ENCODE results near the gene PAK1. TPM values are rescaled to one million over a fixed set of nuclear protein-coding genes. Genes with fewer than 3 reads are reported as not detected.

Gene PAK1
- total and polyA plus RNA-seq, 10 of the 15 experiments (the other 5 are each of a cell fraction or from before 2014, with no cell fraction given), result 43.8 to 321 (median 110) TPM

DNA sequence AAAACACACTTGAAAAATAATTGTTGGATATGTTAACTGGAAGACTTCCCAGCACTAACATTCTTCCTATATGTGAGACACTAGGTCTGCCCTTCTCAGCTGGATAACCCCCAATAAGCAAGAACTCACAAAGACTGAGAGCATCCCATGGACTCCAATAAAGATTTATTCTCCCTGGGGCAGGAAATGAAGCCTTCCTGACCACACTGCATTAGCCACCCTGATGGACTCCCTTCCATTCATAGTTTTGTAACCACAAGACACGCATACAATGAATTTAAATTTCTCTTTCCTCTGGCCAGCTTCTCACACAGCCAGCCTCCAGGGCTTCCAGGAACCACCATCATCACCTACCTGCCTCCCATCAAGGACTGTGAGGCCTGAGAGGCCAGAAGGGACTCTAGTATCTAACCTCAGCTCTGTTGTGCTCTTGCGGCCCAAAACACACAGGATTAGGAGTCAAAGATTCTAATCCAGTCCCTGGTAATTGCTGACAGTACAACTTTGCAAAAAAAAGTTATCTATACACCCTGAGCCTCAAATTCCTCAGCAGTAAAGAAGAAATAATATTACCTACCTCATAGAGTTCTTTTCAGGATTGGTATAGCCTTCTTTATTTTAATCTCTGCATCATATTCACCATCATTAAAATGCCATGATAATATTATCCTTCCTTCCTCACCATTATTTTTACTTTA lies 126.8 kb downstream of the PAK1 start (continued):
- TF ChIP-seq, protein P1, sequence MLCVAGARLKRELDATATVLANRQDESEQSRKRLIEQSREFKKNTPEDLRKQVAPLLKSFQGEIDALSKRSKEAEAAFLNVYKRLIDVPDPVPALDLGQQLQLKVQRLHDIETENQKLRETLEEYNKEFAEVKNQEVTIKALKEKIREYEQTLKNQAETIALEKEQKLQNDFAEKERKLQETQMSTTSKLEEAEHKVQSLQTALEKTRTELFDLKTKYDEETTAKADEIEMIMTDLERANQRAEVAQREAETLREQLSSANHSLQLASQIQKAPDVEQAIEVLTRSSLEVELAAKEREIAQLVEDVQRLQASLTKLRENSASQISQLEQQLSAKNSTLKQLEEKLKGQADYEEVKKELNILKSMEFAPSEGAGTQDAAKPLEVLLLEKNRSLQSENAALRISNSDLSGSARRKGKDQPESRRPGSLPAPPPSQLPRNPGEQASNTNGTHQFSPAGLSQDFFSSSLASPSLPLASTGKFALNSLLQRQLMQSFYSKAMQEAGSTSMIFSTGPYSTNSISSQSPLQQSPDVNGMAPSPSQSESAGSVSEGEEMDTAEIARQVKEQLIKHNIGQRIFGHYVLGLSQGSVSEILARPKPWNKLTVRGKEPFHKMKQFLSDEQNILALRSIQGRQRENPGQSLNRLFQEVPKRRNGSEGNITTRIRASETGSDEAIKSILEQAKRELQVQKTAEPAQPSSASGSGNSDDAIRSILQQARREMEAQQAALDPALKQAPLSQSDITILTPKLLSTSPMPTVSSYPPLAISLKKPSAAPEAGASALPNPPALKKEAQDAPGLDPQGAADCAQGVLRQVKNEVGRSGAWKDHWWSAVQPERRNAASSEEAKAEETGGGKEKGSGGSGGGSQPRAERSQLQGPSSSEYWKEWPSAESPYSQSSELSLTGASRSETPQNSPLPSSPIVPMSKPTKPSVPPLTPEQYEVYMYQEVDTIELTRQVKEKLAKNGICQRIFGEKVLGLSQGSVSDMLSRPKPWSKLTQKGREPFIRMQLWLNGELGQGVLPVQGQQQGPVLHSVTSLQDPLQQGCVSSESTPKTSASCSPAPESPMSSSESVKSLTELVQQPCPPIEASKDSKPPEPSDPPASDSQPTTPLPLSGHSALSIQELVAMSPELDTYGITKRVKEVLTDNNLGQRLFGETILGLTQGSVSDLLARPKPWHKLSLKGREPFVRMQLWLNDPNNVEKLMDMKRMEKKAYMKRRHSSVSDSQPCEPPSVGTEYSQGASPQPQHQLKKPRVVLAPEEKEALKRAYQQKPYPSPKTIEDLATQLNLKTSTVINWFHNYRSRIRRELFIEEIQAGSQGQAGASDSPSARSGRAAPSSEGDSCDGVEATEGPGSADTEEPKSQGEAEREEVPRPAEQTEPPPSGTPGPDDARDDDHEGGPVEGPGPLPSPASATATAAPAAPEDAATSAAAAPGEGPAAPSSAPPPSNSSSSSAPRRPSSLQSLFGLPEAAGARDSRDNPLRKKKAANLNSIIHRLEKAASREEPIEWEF (IDR thresholded peaks at IDR 0.05; ENCODE audit: insufficient replicate concordance, low read depth, low read length), result no peak
- TF ChIP-seq RCOR1 (conservative IDR thresholded peaks at IDR 0.05; ENCODE audit: low read depth, low read length), result no peak
- TF ChIP-seq MTA2 (IDR thresholded peaks at IDR 0.05; ENCODE audit: low read depth), result no peak
- TF ChIP-seq EGR1 (IDR thresholded peaks at IDR 0.05; ENCODE audit: borderline replicate concordance in 1 of 2, low read depth in 2 of 2, low read length in 2 of 2), result no peak
- TF ChIP-seq SMARCA5 (IDR thresholded peaks at IDR 0.05), result no peak

DNA sequence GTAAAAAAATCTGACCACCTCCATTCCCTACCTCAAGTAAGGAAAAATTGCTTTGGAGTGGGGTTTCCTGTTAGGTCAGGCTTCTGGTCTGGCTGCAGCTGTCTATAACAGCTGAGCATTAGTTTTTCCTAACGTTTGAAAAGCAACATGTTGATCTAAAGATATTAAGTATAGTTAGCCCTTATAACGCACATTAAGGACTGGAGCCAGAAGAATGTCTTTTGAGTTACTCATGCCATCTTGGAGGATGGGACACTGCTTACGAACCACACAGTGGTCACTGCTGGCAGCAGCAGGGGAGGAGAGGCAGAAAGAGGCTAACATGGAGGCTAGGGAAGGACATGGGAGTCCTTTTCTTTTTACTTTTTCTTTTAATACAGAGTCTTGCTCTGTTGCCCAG lies 128.3 kb downstream of the PAK1 start:
- SMC1A ChIA-PET (ENCODE audit: uncharacterized antibody, unreplicated experiment), result no interaction called here
- Histone ChIP-seq H3K27me3 (replicated peaks in 1 of 2; ENCODE audit: control insufficient read depth in 2 of 2, insufficient read depth in 2 of 2, low read length in 1 of 2) (no peaks in the 10 kb centered on the region), H3K4me3 (no peak overlapping the region), H4K20me1 (ENCODE audit: control insufficient read depth, insufficient read depth) (no peaks in the 10 kb centered on the region; the same call in 1 of the 2 replicates), H3K27ac (ENCODE audit: control insufficient read depth, insufficient read depth) (no peak overlapping the region), H3K9me3 (replicated peaks; ENCODE audit: control insufficient read depth, insufficient read depth, low read length) (no peaks in the 10 kb centered on the region), H3K36me3 (ENCODE audit: control insufficient read depth in 2 of 2, insufficient read depth in 2 of 2, low read length in 1 of 2) (peaks cover 4 to 13% of the 10 kb centered on the region in 2 experiments), H2AFZ (ENCODE audit: control insufficient read depth, low read depth, low read length) (no peak overlapping the region), H3K4me2 (ENCODE audit: control insufficient read depth, insufficient read depth) (no peak overlapping the region), H3K9ac (ENCODE audit: control insufficient read depth, insufficient read depth, low read length) (no peak overlapping the region), H3K4me1 (ENCODE audit: control insufficient read depth, insufficient read depth, low read length) (no peaks in the 10 kb centered on the region), H3K79me2 (ENCODE audit: control insufficient read depth, insufficient read depth, low read length) (no peaks in the 10 kb centered on the region)
- BruUV-seq (replicated peaks), result no TSS peak
- intact Hi-C loops (cut with micrococcal nuclease; ENCODE audit: unreplicated experiment), result no loop called here
- DNase-seq (ENCODE audit: low read depth, low spot score) (no peak), FAIRE-seq (no peak), ATAC-seq (no peak)
- in situ Hi-C loops (cut with MboI), result no loop called here
- RAD21 ChIA-PET (ENCODE audit: unreplicated experiment), result no interaction called here
- CTCF ChIA-PET, result no interaction called here
- POLR2A ChIA-PET, result no interaction called here
- 67% methylated on average over 3 of the region's 3 CpGs for WGBS (ENCODE audit: insufficient coverage, insufficient replicate concordance, low lambda C conversion rate, missing lambda C conversion rate)
- TF ChIP-seq TAF1 (IDR thresholded peaks at IDR 0.05; ENCODE audit: borderline replicate concordance, low read depth, low read length), result no peak
- TF ChIP-seq MYC (IDR thresholded peaks at IDR 0.05; ENCODE audit: insufficient read depth, insufficient read length, insufficient replicate concordance, low read length, severe bottlenecking), result no peak
- TF ChIP-seq HDAC6 (IDR thresholded peaks at IDR 0.05; ENCODE audit: unreplicated experiment), result no peak
- TF ChIP-seq ASH2L (IDR thresholded peaks at IDR 0.05; ENCODE audit: borderline replicate concordance, low read depth), result no peak
- TF ChIP-seq, protein P2, sequence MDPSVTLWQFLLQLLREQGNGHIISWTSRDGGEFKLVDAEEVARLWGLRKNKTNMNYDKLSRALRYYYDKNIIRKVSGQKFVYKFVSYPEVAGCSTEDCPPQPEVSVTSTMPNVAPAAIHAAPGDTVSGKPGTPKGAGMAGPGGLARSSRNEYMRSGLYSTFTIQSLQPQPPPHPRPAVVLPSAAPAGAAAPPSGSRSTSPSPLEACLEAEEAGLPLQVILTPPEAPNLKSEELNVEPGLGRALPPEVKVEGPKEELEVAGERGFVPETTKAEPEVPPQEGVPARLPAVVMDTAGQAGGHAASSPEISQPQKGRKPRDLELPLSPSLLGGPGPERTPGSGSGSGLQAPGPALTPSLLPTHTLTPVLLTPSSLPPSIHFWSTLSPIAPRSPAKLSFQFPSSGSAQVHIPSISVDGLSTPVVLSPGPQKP (IDR thresholded peaks at IDR 0.05; ENCODE audit: low read depth, low read length), result no peak
- TF ChIP-seq, protein P3, sequence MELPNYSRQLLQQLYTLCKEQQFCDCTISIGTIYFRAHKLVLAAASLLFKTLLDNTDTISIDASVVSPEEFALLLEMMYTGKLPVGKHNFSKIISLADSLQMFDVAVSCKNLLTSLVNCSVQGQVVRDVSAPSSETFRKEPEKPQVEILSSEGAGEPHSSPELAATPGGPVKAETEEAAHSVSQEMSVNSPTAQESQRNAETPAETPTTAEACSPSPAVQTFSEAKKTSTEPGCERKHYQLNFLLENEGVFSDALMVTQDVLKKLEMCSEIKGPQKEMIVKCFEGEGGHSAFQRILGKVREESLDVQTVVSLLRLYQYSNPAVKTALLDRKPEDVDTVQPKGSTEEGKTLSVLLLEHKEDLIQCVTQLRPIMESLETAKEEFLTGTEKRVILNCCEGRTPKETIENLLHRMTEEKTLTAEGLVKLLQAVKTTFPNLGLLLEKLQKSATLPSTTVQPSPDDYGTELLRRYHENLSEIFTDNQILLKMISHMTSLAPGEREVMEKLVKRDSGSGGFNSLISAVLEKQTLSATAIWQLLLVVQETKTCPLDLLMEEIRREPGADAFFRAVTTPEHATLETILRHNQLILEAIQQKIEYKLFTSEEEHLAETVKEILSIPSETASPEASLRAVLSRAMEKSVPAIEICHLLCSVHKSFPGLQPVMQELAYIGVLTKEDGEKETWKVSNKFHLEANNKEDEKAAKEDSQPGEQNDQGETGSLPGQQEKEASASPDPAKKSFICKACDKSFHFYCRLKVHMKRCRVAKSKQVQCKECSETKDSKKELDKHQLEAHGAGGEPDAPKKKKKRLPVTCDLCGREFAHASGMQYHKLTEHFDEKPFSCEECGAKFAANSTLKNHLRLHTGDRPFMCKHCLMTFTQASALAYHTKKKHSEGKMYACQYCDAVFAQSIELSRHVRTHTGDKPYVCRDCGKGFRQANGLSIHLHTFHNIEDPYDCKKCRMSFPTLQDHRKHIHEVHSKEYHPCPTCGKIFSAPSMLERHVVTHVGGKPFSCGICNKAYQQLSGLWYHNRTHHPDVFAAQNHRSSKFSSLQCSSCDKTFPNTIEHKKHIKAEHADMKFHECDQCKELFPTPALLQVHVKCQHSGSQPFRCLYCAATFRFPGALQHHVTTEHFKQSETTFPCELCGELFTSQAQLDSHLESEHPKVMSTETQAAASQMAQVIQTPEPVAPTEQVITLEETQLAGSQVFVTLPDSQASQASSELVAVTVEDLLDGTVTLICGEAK (IDR thresholded peaks at IDR 0.05; ENCODE audit: borderline replicate concordance), result no peak

All from GM12878 (cell line).